NCI-H2171 treated with DMSO at 0.1 percent for 48 hours (cell line): ENCODE results near the gene CD226.

ENCODE experiments used
- DNase-seq: peaks from one replicate; lab custom pipeline; 2025; lab: John Stamatoyannopoulos, UW

The CD226 gene

GRCh38 chr18:69814861-69815385 is 132.8 kb downstream of the CD226 start:
- DNase-seq, result no peak

- no peak for DNase-seq
These were observed 134.1 kb downstream of the CD226 start for GRCh38 chr18:69813559-69813958.

GRCh38 chr18:69808399-69808798 is 139.3 kb downstream of the CD226 start:
- DNase-seq, result no peak

- no peak for DNase-seq
These were observed 142.7 kb downstream of the CD226 start for GRCh38 chr18:69804776-69805501.
